Caco-2 (cell line): ENCODE results near the gene TLR1. TPM values are rescaled to one million over a fixed set of nuclear protein-coding genes. Genes with fewer than 3 reads are reported as not detected.

Experiments used
- BruUV-seq: library from RNA; stranded (reverse); fragments of 400-500 nt; replicated peaks from 2 replicates; lab custom pipeline; 2021; lab: Mats Ljungman, UMichigan
- CTCF ChIA-PET: fragments of 300-600 bp; sonication (Branson Sonifier 250); formaldehyde crosslinking; loops from one replicate; lab custom pipeline; 2022; ENCODE audit warnings: antibody characterized with exemption; lab: Charles Lee
- POLR2A ChIA-PET: fragments of 300-600 bp; sonication (Branson Sonifier 250); formaldehyde crosslinking; loops from one replicate; lab custom pipeline; 2022; ENCODE audit warnings: antibody characterized with exemption; lab: Charles Lee
- DNase-seq, 2 experiments: peaks; one replicate each; pipeline versions ENCODE4 v3.0.0 to v3.0.0-alpha.2; 2020 to 2022
- H3K27me3 ChIP-seq: replicated peaks from 2 replicates; pipeline ENCODE4 v1.6.0; 2011; ENCODE audit warnings: low read length; ENCODE audit not compliant: control insufficient read depth, insufficient read depth
- H3K36me3 ChIP-seq: 2 replicates; pipeline ENCODE4 v1.5.1; 2011; ENCODE audit warnings: low read length; ENCODE audit not compliant: control insufficient read depth, insufficient read depth
- H3K4me1 ChIP-seq: fragments of 250-450 bp; sonication (Bioruptor Pico); 2 replicates; pipeline ENCODE4 v1.5.1; 2020; ENCODE audit warnings: mild to moderate bottlenecking
- H3K4me3 ChIP-seq: 2 replicates; pipeline ENCODE4 v1.5.1; 2011; ENCODE audit warnings: low read depth, mild to moderate bottlenecking, control low read depth, low read length
- H3K9me3 ChIP-seq: fragments of 250-450 bp; sonication (Bioruptor Pico); 2 replicates; pipeline ENCODE4 v1.5.1; 2020; ENCODE audit warnings: mild to moderate bottlenecking, moderate library complexity
- H3K27ac Mint-ChIP-seq: one replicate; pipeline ENCODE4 v1.8.0; 2022; ENCODE audit warnings: mixed read lengths; ENCODE audit not compliant: unreplicated experiment
- H3K27me3 Mint-ChIP-seq: one replicate; pipeline ENCODE4 v1.8.0; 2022; ENCODE audit warnings: mixed read lengths; ENCODE audit not compliant: insufficient read depth, unreplicated experiment
- H3K36me3 Mint-ChIP-seq: one replicate; pipeline ENCODE4 v1.8.0; 2022; ENCODE audit warnings: mild to moderate bottlenecking, mixed read lengths; ENCODE audit not compliant: insufficient read depth, unreplicated experiment
- H3K4me1 Mint-ChIP-seq: one replicate; pipeline ENCODE4 v1.8.0; 2022; ENCODE audit warnings: low read depth, mixed read lengths; ENCODE audit not compliant: unreplicated experiment
- H3K4me3 Mint-ChIP-seq: one replicate; pipeline ENCODE4 v1.8.0; 2022; ENCODE audit warnings: mild to moderate bottlenecking, moderate library complexity, mixed read lengths; ENCODE audit not compliant: unreplicated experiment
- H3K9me3 Mint-ChIP-seq: one replicate; pipeline ENCODE4 v1.8.0; 2022; ENCODE audit warnings: mixed read lengths; ENCODE audit not compliant: unreplicated experiment
- intact Hi-C: fragments of 100-400 bp; cut with micrococcal nuclease; formaldehyde crosslinking; loops from one replicate; pipeline ENCODE4 v1.10.0; 2022; ENCODE audit not compliant: unreplicated experiment
- total RNA-seq: library from RNA; stranded (reverse); gene quantifications from 2 replicates; pipeline ENCODE4 v1.2.3, GENCODE V29; 2022
- TF ChIP-seq, protein P1 (sequence below), 2 experiments: fragments of 200-600 bp in 1 of 2; IDR thresholded peaks; 1 replicate in 1 of 2; 2 replicates in 1 of 2; pipeline versions ENCODE4 v1.5.1 to v1.8.0; 2011 to 2022; ENCODE audit warnings: antibody characterized with exemption in 1 of 2, control low read depth in 1 of 2, inconsistent platforms in 1 of 2, low read depth in 1 of 2, low read length in 1 of 2, mild to moderate bottlenecking in 1 of 2, moderate library complexity in 1 of 2; ENCODE audit not compliant: insufficient read depth in 1 of 2, severe bottlenecking in 1 of 2, unreplicated experiment in 1 of 2

TLR1 gene
- total RNA-seq, 1 experiment from 2014 or later = not detected

DNA sequence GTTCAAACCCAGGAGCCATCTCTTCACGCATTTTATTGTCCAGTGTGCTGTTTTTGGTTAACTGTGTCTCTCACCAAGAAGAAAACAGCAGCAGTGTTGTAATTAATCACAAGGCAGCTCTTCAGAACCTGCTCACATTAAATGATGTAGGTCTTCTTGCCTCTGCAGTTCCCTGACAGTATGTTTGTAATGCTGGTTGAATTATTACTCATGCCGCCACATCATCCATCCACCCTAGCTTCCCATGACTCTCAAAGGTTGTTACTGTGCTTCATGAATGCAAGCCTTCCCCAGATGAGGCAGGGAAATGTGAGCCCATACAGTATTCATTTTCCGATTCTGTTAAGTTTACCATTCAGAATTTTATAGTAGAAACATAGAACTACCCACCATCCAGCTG lies 39.2 kb downstream of the TLR1 start:
- TF ChIP-seq, protein P1, sequence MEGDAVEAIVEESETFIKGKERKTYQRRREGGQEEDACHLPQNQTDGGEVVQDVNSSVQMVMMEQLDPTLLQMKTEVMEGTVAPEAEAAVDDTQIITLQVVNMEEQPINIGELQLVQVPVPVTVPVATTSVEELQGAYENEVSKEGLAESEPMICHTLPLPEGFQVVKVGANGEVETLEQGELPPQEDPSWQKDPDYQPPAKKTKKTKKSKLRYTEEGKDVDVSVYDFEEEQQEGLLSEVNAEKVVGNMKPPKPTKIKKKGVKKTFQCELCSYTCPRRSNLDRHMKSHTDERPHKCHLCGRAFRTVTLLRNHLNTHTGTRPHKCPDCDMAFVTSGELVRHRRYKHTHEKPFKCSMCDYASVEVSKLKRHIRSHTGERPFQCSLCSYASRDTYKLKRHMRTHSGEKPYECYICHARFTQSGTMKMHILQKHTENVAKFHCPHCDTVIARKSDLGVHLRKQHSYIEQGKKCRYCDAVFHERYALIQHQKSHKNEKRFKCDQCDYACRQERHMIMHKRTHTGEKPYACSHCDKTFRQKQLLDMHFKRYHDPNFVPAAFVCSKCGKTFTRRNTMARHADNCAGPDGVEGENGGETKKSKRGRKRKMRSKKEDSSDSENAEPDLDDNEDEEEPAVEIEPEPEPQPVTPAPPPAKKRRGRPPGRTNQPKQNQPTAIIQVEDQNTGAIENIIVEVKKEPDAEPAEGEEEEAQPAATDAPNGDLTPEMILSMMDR (IDR thresholded peaks at IDR 0.05; ENCODE audit: insufficient read depth in 1 of 2, low read depth in 1 of 2, low read length in 1 of 2, severe bottlenecking in 1 of 2, unreplicated experiment in 1 of 2) = no peak
- H3K4me3 Mint-ChIP-seq = no peak overlapping the region
- H3K27me3 ChIP-seq = no peaks in the 10 kb centered on the region
- H3K4me3 ChIP-seq = no peak overlapping the region
- no TSS peak for BruUV-seq
- H3K9me3 ChIP-seq = 0 out of 2 replicates have a peak, but pooled peaks cover 4% of the 10 kb centered on the region
- DNase-seq = no peak
- no peaks in the 10 kb centered on the region for H3K4me1 Mint-ChIP-seq
- no peaks in the 10 kb centered on the region for H3K27me3 Mint-ChIP-seq
- H3K4me1 ChIP-seq = no peaks in the 10 kb centered on the region
- ChIA-PET POLR2A (no interaction called here), CTCF (no interaction called here)
- intact Hi-C loops = no loop called here
- no peaks in the 10 kb centered on the region for H3K9me3 Mint-ChIP-seq
- no peaks in the 10 kb centered on the region for H3K36me3 ChIP-seq
- H3K36me3 Mint-ChIP-seq = no peaks in the 10 kb centered on the region
- H3K27ac Mint-ChIP-seq = no peak overlapping the region

DNA sequence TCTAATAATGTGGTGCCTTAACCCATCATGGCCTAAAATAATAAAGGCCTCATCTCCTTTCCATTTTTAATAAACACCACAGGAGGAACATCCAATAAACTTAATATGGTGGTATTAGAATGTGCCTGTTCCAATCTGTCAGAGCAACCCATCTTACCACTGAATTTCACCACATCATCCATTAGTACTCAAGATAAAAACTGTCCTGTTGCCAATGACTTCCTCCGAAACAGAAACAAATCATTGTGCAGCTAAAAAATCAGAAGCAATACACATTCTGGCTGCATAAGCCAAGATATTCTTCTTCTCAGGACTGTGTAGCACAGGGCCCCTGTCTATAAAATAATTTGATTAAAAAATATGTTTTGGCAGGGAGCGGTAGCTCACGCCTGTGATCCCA lies 40.3 kb downstream of the TLR1 start:
- Histone ChIP-seq H3K4me3 (no peak overlapping the region), H3K36me3 (no peaks in the 10 kb centered on the region), H3K9me3 (no peaks in the 10 kb centered on the region), H3K4me1 (no peaks in the 10 kb centered on the region), H3K27me3 (no peaks in the 10 kb centered on the region)
- no peaks in the 10 kb centered on the region for H3K27me3 Mint-ChIP-seq
- no peaks in the 10 kb centered on the region for H3K9me3 Mint-ChIP-seq
- TF ChIP-seq, protein P1 (IDR thresholded peaks at IDR 0.05; ENCODE audit: insufficient read depth in 1 of 2, low read depth in 1 of 2, low read length in 1 of 2, severe bottlenecking in 1 of 2, unreplicated experiment in 1 of 2) = no peak
- no peaks in the 10 kb centered on the region for H3K4me1 Mint-ChIP-seq
- ChIA-PET POLR2A (no interaction called here), CTCF (no interaction called here)
- no peak overlapping the region for H3K27ac Mint-ChIP-seq
- no peak overlapping the region for H3K4me3 Mint-ChIP-seq
- H3K36me3 Mint-ChIP-seq = no peaks in the 10 kb centered on the region
- intact Hi-C loops = no loop called here
- no TSS peak for BruUV-seq
- DNase-seq = no peak

DNA sequence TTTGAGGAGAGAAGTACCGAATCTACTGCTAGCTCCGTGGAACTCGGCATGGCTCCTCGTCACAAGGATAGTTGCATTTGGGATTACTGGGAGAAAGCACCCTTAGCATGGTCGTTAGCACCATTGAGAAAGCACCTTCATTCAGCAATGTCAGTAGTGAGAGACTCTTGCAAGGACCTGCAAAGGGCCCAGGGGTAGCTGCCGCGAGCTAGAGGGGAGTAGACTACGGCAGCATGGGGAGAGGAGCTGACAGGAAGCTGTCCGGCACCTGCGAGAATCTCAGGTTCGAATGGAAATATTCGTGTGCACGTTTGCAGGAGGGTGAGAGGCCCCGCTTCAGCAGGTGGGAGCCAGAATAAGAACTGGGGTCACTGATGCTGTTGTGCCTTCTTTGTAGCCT lies 42.0 kb downstream of the TLR1 start:
- H3K36me3 Mint-ChIP-seq = no peaks in the 10 kb centered on the region
- H3K4me1 Mint-ChIP-seq = no peaks in the 10 kb centered on the region
- no TSS peak for BruUV-seq
- no peaks in the 10 kb centered on the region for H3K4me1 ChIP-seq
- no peak overlapping the region for H3K27ac Mint-ChIP-seq
- no peaks in the 10 kb centered on the region for H3K27me3 Mint-ChIP-seq
- intact Hi-C loops = no loop called here
- no peak overlapping the region for H3K4me3 Mint-ChIP-seq
- ChIA-PET CTCF (interaction anchor here (1.1 to 1.3 kb wide), 2 partner anchors 20 to 41 kb away, joined by 3 to 7 read pairs; partner anchors contain the start of gene TLR10), POLR2A (no interaction called here)
- H3K9me3 ChIP-seq = no peaks in the 10 kb centered on the region
- no peaks in the 10 kb centered on the region for H3K9me3 Mint-ChIP-seq
- no peak overlapping the region for H3K4me3 ChIP-seq
- no peaks in the 10 kb centered on the region for H3K36me3 ChIP-seq
- TF ChIP-seq, protein P1 (IDR thresholded peaks at IDR 0.05; ENCODE audit: insufficient read depth in 1 of 2, low read depth in 1 of 2, low read length in 1 of 2, severe bottlenecking in 1 of 2, unreplicated experiment in 1 of 2) = no peak
- no peaks in the 10 kb centered on the region for H3K27me3 ChIP-seq
- no peak for DNase-seq
